ENCODE data around the gene RAB26. TPM values are rescaled to one million over a fixed set of nuclear protein-coding genes. Genes with fewer than 3 reads are reported as not detected.

Gene RAB26
- polyA plus RNA-seq, 1 experiment = 3.6 TPM

GRCh38 chr16:2155091-2155950 is 6.9 kb downstream of the RAB26 start, which contains the start of gene TRAF7:
TSS of gene TRAF7 (plus strand) at chr16:2155782. CDS start at chr16:2163921, 8,139 bp downstream.
- H3K4me3 ChIP-seq (ENCODE audit: low read depth, low read length) = peak within 1 kb of the TSS; percentile 99
- TF ChIP-seq, protein P1, sequence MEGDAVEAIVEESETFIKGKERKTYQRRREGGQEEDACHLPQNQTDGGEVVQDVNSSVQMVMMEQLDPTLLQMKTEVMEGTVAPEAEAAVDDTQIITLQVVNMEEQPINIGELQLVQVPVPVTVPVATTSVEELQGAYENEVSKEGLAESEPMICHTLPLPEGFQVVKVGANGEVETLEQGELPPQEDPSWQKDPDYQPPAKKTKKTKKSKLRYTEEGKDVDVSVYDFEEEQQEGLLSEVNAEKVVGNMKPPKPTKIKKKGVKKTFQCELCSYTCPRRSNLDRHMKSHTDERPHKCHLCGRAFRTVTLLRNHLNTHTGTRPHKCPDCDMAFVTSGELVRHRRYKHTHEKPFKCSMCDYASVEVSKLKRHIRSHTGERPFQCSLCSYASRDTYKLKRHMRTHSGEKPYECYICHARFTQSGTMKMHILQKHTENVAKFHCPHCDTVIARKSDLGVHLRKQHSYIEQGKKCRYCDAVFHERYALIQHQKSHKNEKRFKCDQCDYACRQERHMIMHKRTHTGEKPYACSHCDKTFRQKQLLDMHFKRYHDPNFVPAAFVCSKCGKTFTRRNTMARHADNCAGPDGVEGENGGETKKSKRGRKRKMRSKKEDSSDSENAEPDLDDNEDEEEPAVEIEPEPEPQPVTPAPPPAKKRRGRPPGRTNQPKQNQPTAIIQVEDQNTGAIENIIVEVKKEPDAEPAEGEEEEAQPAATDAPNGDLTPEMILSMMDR (IDR thresholded peaks at IDR 0.05; ENCODE audit: low read depth, low read length) = no peak
- no peaks in the 10 kb centered on the region for H3K27me3 ChIP-seq (ENCODE audit: control insufficient read depth, insufficient read depth, low read length)
- ChIA-PET CTCF (interaction anchor here (1.0 to 5.2 kb wide), 4 partner anchors 11 to 151 kb away, joined by 3 to 21 read pairs (median 6); no protein-coding TSS in a partner anchor), POLR2A (interaction anchor here (0.6 to 2.3 kb wide), 67 partner anchors 8 to 373 kb away, joined by 3 to 34 read pairs (median 5); partner anchors contain the start of genes CASKIN1, DNASE1L2, ECI1 and GFER)
- peak within 1 kb of the TSS; percentile 73 for H3K27ac ChIP-seq (ENCODE audit: low read depth, low read length)
- DNase-seq (ENCODE audit: low read depth, low spot score) = peak; percentile 100
- no peaks in the 10 kb centered on the region; the same call in 1 of the 2 replicates for H3K9me3 ChIP-seq (ENCODE audit: control insufficient read depth, insufficient read depth, low read length)

DNA sequence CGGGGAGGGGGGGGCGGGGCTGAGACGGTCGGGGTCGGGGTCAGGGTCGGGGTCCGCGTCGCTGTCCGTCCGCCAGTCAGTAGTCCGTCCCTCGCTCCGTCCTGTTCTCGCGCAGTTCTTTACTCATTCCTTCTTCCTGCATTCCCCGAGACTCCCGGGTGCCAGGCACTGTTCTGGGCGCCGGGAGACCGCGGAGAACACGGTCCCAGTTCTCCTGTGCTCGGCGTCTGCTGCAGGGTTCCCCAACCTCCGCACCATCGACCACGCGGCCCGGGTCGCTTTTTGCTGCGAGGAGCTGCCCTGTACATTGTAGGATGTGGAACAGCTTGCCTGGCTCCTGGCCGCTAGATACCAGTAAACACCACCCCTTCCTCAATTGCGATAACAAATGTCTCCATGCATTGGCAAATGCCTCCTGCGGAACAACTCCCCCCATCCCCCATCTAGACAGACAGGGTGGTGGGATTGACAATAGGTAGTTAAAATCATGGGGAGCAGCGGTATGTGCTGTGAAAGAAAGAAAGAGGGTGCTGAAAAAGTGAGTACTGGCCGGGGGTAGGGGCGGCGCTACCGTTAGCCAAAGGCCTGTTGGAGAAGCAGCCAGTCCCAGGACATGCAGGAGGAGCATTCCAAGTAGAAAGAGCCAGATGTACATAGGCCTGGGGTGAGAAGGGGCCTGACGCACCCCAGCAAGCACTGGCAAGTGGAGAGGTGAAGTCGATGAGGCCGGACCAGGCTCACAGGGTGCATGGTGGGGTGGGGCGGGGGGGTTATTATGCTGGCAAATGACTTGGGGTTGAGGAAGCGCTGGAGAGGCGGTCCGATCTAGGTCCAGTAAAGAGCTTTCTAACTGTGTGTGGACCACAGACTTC is 7.8 kb downstream of the RAB26 start:
- POLR2A ChIA-PET = interaction anchor here (0.6 to 2.3 kb wide), 61 partner anchors 7 to 374 kb away, joined by 3 to 34 read pairs (median 5); partner anchors contain the start of genes CASKIN1, DNASE1L2, ECI1 and GFER
- Histone ChIP-seq H3K27ac (ENCODE audit: low read depth, low read length) (peak overlapping the region; percentile 52), H3K9me3 (ENCODE audit: control insufficient read depth, insufficient read depth, low read length) (no peaks in the 10 kb centered on the region; the same call in 1 of the 2 replicates), H3K27me3 (ENCODE audit: control insufficient read depth, insufficient read depth, low read length) (no peaks in the 10 kb centered on the region), H3K4me3 (ENCODE audit: low read depth, low read length) (peak overlapping the region; percentile 90)
- DNase-seq (ENCODE audit: low read depth, low spot score) = no peak
- TF ChIP-seq, protein P1 (IDR thresholded peaks at IDR 0.05; ENCODE audit: low read depth, low read length) = peak; percentile 4; the same call in 1 of the 2 replicates
- CTCF ChIA-PET = interaction anchor here (1.0 to 1.3 kb wide), 3 partner anchors 10 to 152 kb away, joined by 3 to 7 read pairs (median 4); no protein-coding TSS in a partner anchor

DNA sequence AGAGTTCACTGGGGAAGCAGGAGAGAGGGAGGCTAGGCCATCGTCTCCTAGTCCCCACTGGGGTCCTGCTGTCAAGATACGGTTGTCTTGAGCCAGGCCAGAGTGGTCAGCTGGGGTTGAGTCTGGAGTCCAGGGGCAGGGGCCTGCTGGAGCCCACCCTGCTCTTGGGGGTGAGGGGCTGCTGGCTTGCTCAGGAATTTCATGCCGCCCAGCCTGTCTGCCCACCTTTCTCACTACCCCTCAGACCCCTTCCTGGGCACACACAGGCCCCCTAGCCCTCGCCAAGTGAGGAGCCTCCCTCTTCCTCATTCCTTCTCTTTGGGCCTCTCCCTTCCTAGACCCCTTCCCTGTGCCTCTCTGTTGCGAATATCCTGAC is 8.4 kb downstream of the RAB26 start:
- no peaks in the 10 kb centered on the region for H3K27me3 ChIP-seq (ENCODE audit: control insufficient read depth, insufficient read depth, low read length)
- CTCF ChIA-PET = no interaction called here
- peak overlapping the region; percentile 21 for H3K27ac ChIP-seq (ENCODE audit: low read depth, low read length)
- H3K9me3 ChIP-seq (ENCODE audit: control insufficient read depth, insufficient read depth, low read length) = no peaks in the 10 kb centered on the region; the same call in 1 of the 2 replicates
- POLR2A ChIA-PET = interaction anchor here (1.1 to 2.1 kb wide), 2 partner anchors 9 to 16 kb away, joined by 3 to 13 read pairs; no protein-coding TSS in a partner anchor
- TF ChIP-seq, protein P1 (IDR thresholded peaks at IDR 0.05; ENCODE audit: low read depth, low read length) = no peak
- H3K4me3 ChIP-seq (ENCODE audit: low read depth, low read length) = peak overlapping the region; percentile 90
- DNase-seq (ENCODE audit: low read depth, low spot score) = no peak

GRCh38 chr16:2157480-2158261 is 9.2 kb downstream of the RAB26 start:
- H3K9me3 ChIP-seq (ENCODE audit: control insufficient read depth, insufficient read depth, low read length) = no peaks in the 10 kb centered on the region; the same call in 1 of the 2 replicates
- DNase-seq (ENCODE audit: low read depth, low spot score) = no peak
- no peaks in the 10 kb centered on the region for H3K27me3 ChIP-seq (ENCODE audit: control insufficient read depth, insufficient read depth, low read length)
- H3K27ac ChIP-seq (ENCODE audit: low read depth, low read length) = peak overlapping the region; percentile 31
- ChIA-PET CTCF (no interaction called here), POLR2A (interaction anchor here (0.7 kb wide), 1 partner anchor 37 kb away, joined by 7 read pairs; no protein-coding TSS in a partner anchor)
- H3K4me3 ChIP-seq (ENCODE audit: low read depth, low read length) = peak overlapping the region; percentile 90
- TF ChIP-seq, protein P1 (IDR thresholded peaks at IDR 0.05; ENCODE audit: low read depth, low read length) = no peak

All from AG04450 (cell line).